HG02973 (cell line): ENCODE data around the gene PFKP.

Experiments
- ATAC-seq: cut with Tn5 transposase; IDR thresholded peaks from one replicate; pipeline ENCODE4 v1.9.1; 2021; ENCODE audit warnings: moderate library complexity; ENCODE audit not compliant: unreplicated experiment

Gene PFKP

GRCh38 chr10:3185386-3185785 lies 118.0 kb downstream of the PFKP start:
- ATAC-seq = no peak

GRCh38 chr10:3186368-3186767 lies 119.0 kb downstream of the PFKP start:
- ATAC-seq = no peak
